T-helper 1 cell treated with Interleukin-12 subunit alpha and Interleukin-12 subunit beta and Interleukin-4 antibody, amounts not matched to agents 30 μg/mL and 1 μg/mL, for 36 hours (primary cell): Measurements from ENCODE around the gene FRRS1.

Experiments
- H3K27ac Mint-ChIP-seq: one replicate; pipeline ENCODE4 v1.8.0; 2021; ENCODE audit warnings: mild to moderate bottlenecking, mixed read lengths
- H3K27me3 Mint-ChIP-seq: one replicate; pipeline ENCODE4 v1.8.0; 2021; ENCODE audit warnings: low read depth, mixed read lengths
- H3K36me3 Mint-ChIP-seq: one replicate; pipeline ENCODE4 v1.8.0; 2021; ENCODE audit warnings: low read depth, mixed read lengths
- H3K4me1 Mint-ChIP-seq: one replicate; pipeline ENCODE4 v1.8.0; 2021; ENCODE audit warnings: low read depth, mixed read lengths
- H3K4me3 Mint-ChIP-seq: one replicate; pipeline ENCODE4 v1.8.0; 2021; ENCODE audit warnings: mild to moderate bottlenecking, moderate library complexity, mixed read lengths
- H3K9me3 Mint-ChIP-seq: one replicate; pipeline ENCODE4 v1.8.0; 2021; ENCODE audit warnings: mixed read lengths

The FRRS1 gene

DNA sequence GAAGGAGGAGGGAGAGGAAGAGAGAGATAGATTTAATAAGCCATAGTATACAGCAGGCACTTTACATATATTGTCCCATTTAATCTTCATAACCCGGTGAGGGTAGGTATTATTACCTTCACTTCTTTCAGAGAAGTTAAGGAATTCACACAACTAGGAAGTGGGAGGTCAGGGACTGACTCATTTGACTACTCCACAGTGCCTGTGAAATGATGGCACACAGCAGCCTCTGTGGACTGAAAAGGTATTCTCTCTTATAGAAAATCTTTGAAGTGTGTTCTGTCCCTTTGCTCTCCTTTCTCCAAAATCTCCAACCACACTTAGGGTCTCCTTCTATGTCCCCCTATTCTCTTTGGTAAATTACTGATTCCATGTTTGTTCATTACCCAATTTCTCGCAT, 96.6 kb downstream of the FRRS1 start:
- H3K9me3 Mint-ChIP-seq = no peaks in the 10 kb centered on the region
- no peaks in the 10 kb centered on the region for H3K4me1 Mint-ChIP-seq
- H3K27me3 Mint-ChIP-seq = peaks cover 13% of the 10 kb centered on the region
- H3K36me3 Mint-ChIP-seq = no peaks in the 10 kb centered on the region
- no peak overlapping the region for H3K4me3 Mint-ChIP-seq
- no peak overlapping the region for H3K27ac Mint-ChIP-seq

GRCh38 chr1:99669376-99669775, 97.1 kb downstream of the FRRS1 start:
- Mint-ChIP-seq H3K36me3 (no peaks in the 10 kb centered on the region), H3K4me1 (no peaks in the 10 kb centered on the region), H3K4me3 (no peak overlapping the region), H3K9me3 (no peaks in the 10 kb centered on the region), H3K27ac (no peak overlapping the region), H3K27me3 (peaks cover 9% of the 10 kb centered on the region)

GRCh38 chr1:99665212-99665611, 101.2 kb downstream of the FRRS1 start:
- H3K9me3 Mint-ChIP-seq = no peaks in the 10 kb centered on the region
- H3K4me1 Mint-ChIP-seq = no peaks in the 10 kb centered on the region
- H3K27me3 Mint-ChIP-seq = peaks cover 9% of the 10 kb centered on the region
- H3K4me3 Mint-ChIP-seq = no peak overlapping the region
- no peaks in the 10 kb centered on the region for H3K36me3 Mint-ChIP-seq
- no peak overlapping the region for H3K27ac Mint-ChIP-seq

DNA sequence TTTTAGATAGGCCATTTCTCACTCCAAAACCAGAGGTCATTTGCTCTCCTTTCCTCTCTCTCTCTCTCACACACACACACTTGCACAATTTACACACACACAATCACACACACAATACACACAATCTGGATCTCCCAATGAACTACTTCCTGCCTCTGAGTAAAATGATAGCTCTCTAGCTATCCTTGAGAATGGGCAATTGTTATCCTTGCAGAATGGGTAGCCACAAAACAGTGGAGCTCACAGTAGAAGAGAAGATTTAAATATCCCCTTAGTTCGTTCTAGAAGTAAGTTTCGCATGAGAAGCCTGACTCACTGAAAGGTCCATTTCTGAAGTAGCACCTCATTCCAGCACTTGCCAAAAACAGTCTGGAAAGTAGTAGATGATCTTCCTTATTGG, 102.9 kb downstream of the FRRS1 start:
- Mint-ChIP-seq H3K36me3 (no peaks in the 10 kb centered on the region), H3K4me1 (no peaks in the 10 kb centered on the region), H3K9me3 (no peaks in the 10 kb centered on the region), H3K4me3 (no peak overlapping the region), H3K27ac (no peak overlapping the region), H3K27me3 (peaks cover 9% of the 10 kb centered on the region)

- H3K4me3 Mint-ChIP-seq = no peak overlapping the region
- no peaks in the 10 kb centered on the region for H3K4me1 Mint-ChIP-seq
- no peaks in the 10 kb centered on the region for H3K36me3 Mint-ChIP-seq
- no peak overlapping the region for H3K27ac Mint-ChIP-seq
- H3K27me3 Mint-ChIP-seq = peaks cover 9% of the 10 kb centered on the region
- H3K9me3 Mint-ChIP-seq = no peaks in the 10 kb centered on the region
Observed at GRCh38 chr1:99662539-99663080, 103.8 kb downstream of the FRRS1 start.

- Mint-ChIP-seq H3K9me3 (no peaks in the 10 kb centered on the region), H3K4me1 (no peaks in the 10 kb centered on the region), H3K27ac (no peak overlapping the region), H3K36me3 (no peaks in the 10 kb centered on the region), H3K27me3 (peaks cover 8% of the 10 kb centered on the region), H3K4me3 (no peak overlapping the region)
Observed at GRCh38 chr1:99661780-99662179, 104.7 kb downstream of the FRRS1 start.

DNA sequence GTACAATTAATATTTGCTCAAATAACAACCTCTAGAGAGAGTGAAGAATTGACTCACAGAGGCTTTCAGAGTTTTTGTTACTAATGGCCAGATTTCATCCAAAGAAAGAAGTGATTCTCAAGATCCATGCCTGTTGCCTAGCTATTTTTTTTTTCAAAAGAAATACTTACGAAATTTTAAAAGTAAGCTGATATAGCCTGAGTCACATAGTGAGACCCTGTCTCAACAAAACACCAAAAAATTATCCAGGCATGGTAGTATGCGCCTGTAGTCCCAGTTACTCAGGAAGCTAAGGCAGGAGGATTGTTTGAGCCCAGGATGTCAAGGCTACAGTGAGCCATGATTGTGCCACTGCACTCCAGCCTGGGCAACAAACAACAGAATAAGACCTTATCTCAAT, 105.9 kb downstream of the FRRS1 start:
- Mint-ChIP-seq H3K36me3 (no peaks in the 10 kb centered on the region), H3K4me3 (no peak overlapping the region), H3K9me3 (no peaks in the 10 kb centered on the region), H3K4me1 (no peaks in the 10 kb centered on the region), H3K27me3 (peaks cover 4% of the 10 kb centered on the region), H3K27ac (no peak overlapping the region)

- H3K27me3 Mint-ChIP-seq = peaks cover 4% of the 10 kb centered on the region
- no peaks in the 10 kb centered on the region for H3K9me3 Mint-ChIP-seq
- H3K36me3 Mint-ChIP-seq = no peaks in the 10 kb centered on the region
- no peaks in the 10 kb centered on the region for H3K4me1 Mint-ChIP-seq
- no peak overlapping the region for H3K27ac Mint-ChIP-seq
- no peak overlapping the region for H3K4me3 Mint-ChIP-seq
Observed at GRCh38 chr1:99659755-99660210, 106.7 kb downstream of the FRRS1 start.
